Tibial nerve (tissue), 4 donors: ENCODE measurements around the gene PHYKPL. TPM values are rescaled to one million over a fixed set of nuclear protein-coding genes. Genes with fewer than 3 reads are reported as not detected.
A peak's percentile ranks its signal among the peaks of the same experiment; 100 is the strongest.

Experiments used
- DNase-seq, 2 donors: peaks; one replicate each; pipeline ENCODE4 v3.0.0-alpha.2; 2019; ENCODE audit warnings: low spot score in 2 of 2
- H3K27ac ChIP-seq, 4 donors: fragments of 200-600 bp; sonication (generic) in 3 of 4; one replicate each; pipeline ENCODE4 v1.5.1; 2017 to 2019; ENCODE audit warnings: mild to moderate bottlenecking in 1 of 4
- H3K27me3 ChIP-seq, 2 donors: fragments of 200-600 bp; sonication (generic) in 1 of 2; one replicate each; pipeline versions ENCODE4 v1.5.1 to v1.6.0; 2017 to 2019
- H3K36me3 ChIP-seq, 3 donors: fragments of 200-600 bp; sonication (generic); one replicate each; pipeline ENCODE4 v1.5.1; 2018 to 2019
- H3K4me1 ChIP-seq, 4 donors: fragments of 200-600 bp; sonication (generic) in 3 of 4; one replicate each; pipeline ENCODE4 v1.5.1; 2017 to 2019
- H3K4me3 ChIP-seq, 4 donors: fragments of 200-600 bp; sonication (generic) in 3 of 4; one replicate each; pipeline ENCODE4 v1.5.1; 2017 to 2019; ENCODE audit warnings: mild to moderate bottlenecking in 1 of 4, moderate library complexity in 1 of 4
- H3K9me3 ChIP-seq, 4 donors: fragments of 200-600 bp; sonication (generic) in 3 of 4; one replicate each; pipeline ENCODE4 v1.5.1; 2017 to 2019
- EP300 ChIP-seq, 2 donors: sonication (generic); formaldehyde crosslinking; IDR thresholded peaks; one replicate each; pipeline ENCODE4 v1.6.1; 2017; ENCODE audit warnings: antibody characterized with exemption in 2 of 2, mild to moderate bottlenecking in 1 of 2
- POLR2A ChIP-seq, 2 donors: fragments of 450-650 bp; IDR thresholded peaks; one replicate each; pipeline ENCODE4 v1.6.1; 2017; ENCODE audit warnings: antibody characterized with exemption in 2 of 2, mild to moderate bottlenecking in 2 of 2, moderate library complexity in 2 of 2
- WGBS, 2 donors: methylation state at CpG; one replicate each; pipeline ENCODE4 v1.1.5; 2018; 5-methylcytosine and 5-hydroxymethylcytosine counted together
- total RNA-seq, 4 donors: library from RNA; depleted of rRNA; stranded (reverse); fragments of >200 nt; gene quantifications; one replicate each; pipeline ENCODE4 v1.1.0, GENCODE V29; 2016
- TF ChIP-seq, protein P1 (sequence below), 5 experiments: fragments of 200-600 bp in 3 of 5; fragments of 450-650 bp in 2 of 5; sonication (generic) in 3 of 5; IDR thresholded peaks; one replicate each; pipeline ENCODE4 v1.5.1; 2016 to 2019; ENCODE audit warnings: antibody characterized with exemption in 5 of 5, mild to moderate bottlenecking in 3 of 5, moderate library complexity in 2 of 5

PHYKPL gene
- total RNA-seq, 4 donors from 2014 or later: 77.2 to 121 (median 97.1) TPM

DNA sequence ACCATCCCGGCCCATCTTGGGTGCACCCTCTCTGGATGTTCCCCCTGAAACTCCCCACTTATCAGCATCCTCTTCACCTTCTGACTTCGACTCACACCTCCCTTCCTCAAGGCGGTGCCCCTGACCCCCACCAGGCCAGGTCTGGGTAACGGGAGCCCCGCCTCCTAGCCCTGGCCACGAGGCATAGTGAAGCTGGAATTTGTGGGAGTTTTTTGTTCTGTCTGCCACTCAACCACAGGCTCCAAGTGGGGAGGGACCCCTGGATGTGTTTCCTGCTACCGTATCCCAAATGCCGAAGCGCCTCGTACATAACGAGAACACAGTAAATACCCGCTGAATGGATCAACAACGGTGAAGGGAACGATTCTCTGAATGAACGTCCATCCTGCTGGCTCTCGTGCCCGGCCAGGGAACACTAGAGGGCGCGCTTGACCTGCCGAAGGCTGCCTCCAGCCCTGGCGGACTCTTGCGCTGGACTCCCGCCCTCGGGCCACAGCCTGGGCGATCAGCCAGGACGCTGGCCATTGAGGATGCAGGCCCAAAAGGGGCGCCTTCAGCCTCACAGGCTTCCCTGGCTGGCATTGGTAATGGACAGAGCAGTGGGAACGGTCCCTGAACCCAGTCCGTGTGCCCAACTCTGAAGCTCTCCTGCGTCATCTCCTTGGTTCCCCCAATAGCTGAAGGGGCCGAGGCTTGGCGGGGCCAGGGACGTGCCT, 47.3 kb upstream of the PHYKPL start:
- Histone ChIP-seq H3K36me3 (no peaks in the 10 kb centered on the region), H3K4me3 (no peak overlapping the region), H3K4me1 (peaks cover 0 to 10% (median 6%) of the 10 kb centered on the region in 4 donors), H3K27me3 (peaks cover 0 to 3% of the 10 kb centered on the region in 2 donors), H3K27ac (no peak overlapping the region), H3K9me3 (peaks cover 0 to 23% (median 4%) of the 10 kb centered on the region in 4 donors)
- TF ChIP-seq, protein P1, sequence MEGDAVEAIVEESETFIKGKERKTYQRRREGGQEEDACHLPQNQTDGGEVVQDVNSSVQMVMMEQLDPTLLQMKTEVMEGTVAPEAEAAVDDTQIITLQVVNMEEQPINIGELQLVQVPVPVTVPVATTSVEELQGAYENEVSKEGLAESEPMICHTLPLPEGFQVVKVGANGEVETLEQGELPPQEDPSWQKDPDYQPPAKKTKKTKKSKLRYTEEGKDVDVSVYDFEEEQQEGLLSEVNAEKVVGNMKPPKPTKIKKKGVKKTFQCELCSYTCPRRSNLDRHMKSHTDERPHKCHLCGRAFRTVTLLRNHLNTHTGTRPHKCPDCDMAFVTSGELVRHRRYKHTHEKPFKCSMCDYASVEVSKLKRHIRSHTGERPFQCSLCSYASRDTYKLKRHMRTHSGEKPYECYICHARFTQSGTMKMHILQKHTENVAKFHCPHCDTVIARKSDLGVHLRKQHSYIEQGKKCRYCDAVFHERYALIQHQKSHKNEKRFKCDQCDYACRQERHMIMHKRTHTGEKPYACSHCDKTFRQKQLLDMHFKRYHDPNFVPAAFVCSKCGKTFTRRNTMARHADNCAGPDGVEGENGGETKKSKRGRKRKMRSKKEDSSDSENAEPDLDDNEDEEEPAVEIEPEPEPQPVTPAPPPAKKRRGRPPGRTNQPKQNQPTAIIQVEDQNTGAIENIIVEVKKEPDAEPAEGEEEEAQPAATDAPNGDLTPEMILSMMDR (IDR thresholded peaks at IDR 0.05): peak; percentile 75 to 92 (median 89)
- TF ChIP-seq EP300 (IDR thresholded peaks at IDR 0.05) (peak in 1 of 2 donors; percentile 51), POLR2A (IDR thresholded peaks at IDR 0.05) (no peak)
- DNase-seq: peak; percentile 76 to 86
- WGBS, 2 donors: 13 to 31% methylated on average over 20 to 26 of the region's 33 CpGs

DNA sequence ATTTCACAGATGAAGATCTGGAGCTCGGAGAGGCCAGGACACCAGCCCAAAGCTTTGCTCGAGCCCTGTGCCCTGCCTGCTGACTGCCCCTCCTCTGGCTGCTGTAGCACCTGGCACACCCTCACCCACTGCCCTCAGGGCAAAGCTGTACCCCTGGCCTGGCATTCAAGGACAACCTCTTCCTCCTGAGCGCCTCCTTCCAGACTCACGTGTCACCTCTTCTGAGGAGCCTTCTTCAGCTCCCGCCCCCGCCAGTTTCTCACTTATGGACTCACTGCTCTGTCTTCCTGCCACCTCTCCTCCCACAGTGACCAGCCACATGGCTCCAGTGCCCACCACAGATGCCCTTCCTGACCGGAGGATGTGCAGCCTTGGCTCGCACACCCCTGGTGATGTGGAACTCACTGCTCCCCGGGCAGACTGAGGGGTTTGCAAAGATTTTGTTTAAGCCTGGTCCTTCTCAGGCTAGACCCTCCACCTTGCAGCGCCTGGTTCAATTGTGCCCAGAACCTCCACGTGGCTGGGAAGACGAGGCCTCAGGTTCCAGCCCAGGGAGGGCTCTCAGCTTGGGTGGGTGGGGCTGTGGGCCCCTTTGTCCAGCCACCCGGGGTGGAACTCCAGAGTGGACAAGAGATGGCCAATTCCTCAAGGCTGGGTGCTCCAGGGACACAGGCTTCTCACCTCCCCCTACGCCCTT, 46.6 kb upstream of the PHYKPL start:
- TF ChIP-seq, protein P1 (IDR thresholded peaks at IDR 0.05): no peak
- TF ChIP-seq EP300 (IDR thresholded peaks at IDR 0.05) (no peak), POLR2A (IDR thresholded peaks at IDR 0.05) (no peak)

DNA sequence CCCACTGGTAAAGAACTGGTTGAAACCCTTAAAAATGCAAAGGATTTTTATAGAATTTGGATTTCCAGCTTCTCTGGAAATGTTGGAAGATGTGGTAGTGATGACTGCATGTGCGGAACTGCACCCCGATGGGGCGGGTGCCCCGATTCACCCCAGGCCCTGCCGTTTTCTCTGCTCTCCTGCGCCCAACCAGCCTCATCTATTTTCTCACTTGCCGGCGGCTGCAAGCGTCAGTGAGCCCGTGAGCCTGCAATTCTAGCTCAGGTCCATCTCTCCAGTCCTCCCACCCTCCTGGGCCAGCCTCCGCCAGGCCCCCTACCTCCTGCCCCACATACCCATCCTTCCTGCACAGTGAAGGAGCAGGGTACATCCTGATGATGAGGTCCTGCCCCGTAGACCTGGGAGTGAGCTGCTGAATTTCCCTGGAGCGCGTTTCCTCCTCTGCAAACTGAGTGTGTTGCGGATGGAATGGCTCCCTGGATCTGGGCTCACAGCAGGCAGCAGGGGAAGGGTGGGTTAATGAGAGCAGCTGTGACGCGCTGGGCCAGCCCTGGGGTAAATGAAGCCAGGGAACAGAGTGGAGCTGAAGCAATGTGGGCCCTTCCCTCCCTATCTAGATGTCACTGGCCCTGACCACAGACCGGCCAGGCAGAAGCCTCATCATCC, 45.9 kb upstream of the PHYKPL start:
- no peak for TF ChIP-seq EP300 (IDR thresholded peaks at IDR 0.05)
- no peak for TF ChIP-seq POLR2A (IDR thresholded peaks at IDR 0.05)
- TF ChIP-seq, protein P1 (IDR thresholded peaks at IDR 0.05): no peak
- 77 to 80% methylated on average over 18 of the region's 18 CpGs for WGBS, 2 donors
- H3K27ac ChIP-seq: no peak overlapping the region
- H3K27me3 ChIP-seq: peaks cover 0 to 3% of the 10 kb centered on the region in 2 donors
- H3K36me3 ChIP-seq: no peaks in the 10 kb centered on the region
- peaks cover 0 to 13% (median 0%) of the 10 kb centered on the region in 4 donors for H3K9me3 ChIP-seq
- DNase-seq: no peak
- no peak overlapping the region for H3K4me3 ChIP-seq
- H3K4me1 ChIP-seq: peaks cover 0 to 13% (median 6%) of the 10 kb centered on the region in 4 donors

More for the DNA sequence above, 46.6 kb upstream of the PHYKPL start:
- peaks cover 0 to 20% (median 4%) of the 10 kb centered on the region in 4 donors for H3K9me3 ChIP-seq
- H3K27ac ChIP-seq: no peak overlapping the region
- H3K36me3 ChIP-seq: no peaks in the 10 kb centered on the region
- H3K4me3 ChIP-seq: no peak overlapping the region
- DNase-seq: no peak
- H3K4me1 ChIP-seq: peaks cover 0 to 12% (median 6%) of the 10 kb centered on the region in 4 donors
- WGBS, 2 donors: 77 to 82% methylated on average over 12 to 14 of the region's 14 CpGs
- peaks cover 0 to 3% of the 10 kb centered on the region in 2 donors for H3K27me3 ChIP-seq

DNA sequence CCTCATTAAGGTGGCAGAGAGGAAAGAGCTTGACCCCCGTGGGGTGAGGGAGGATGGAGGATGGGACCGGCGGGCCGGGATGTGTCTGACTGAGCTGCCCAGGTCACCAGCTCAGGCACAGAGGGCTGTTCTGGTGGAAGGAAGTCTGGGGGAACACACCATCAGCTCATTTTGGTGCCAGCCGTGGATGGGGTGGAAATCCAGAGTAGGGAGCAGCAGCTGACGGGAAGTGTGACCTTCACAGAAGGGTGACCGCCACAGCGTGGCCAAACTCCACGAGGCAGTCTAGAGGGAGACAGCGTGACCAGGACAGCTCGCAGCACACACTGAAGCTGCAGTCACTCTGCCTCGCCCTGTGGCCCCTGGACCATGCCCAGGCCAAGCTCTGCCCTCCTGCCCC, 45.3 kb upstream of the PHYKPL start:
- DNase-seq: no peak
- 62 to 68% methylated on average over 11 to 12 of the region's 12 CpGs for WGBS, 2 donors
- Histone ChIP-seq H3K4me3 (no peak overlapping the region), H3K36me3 (no peaks in the 10 kb centered on the region), H3K27ac (no peak overlapping the region), H3K27me3 (peaks cover 0 to 3% of the 10 kb centered on the region in 2 donors), H3K4me1 (peaks cover 0 to 13% (median 6%) of the 10 kb centered on the region in 4 donors), H3K9me3 (peaks cover 0 to 9% (median 0%) of the 10 kb centered on the region in 4 donors)
- no peak for TF ChIP-seq POLR2A (IDR thresholded peaks at IDR 0.05)
- TF ChIP-seq EP300 (IDR thresholded peaks at IDR 0.05): no peak
- TF ChIP-seq, protein P1 (IDR thresholded peaks at IDR 0.05): no peak
